ENCODE data around the gene POU3F4.

The POU3F4 gene

DNA sequence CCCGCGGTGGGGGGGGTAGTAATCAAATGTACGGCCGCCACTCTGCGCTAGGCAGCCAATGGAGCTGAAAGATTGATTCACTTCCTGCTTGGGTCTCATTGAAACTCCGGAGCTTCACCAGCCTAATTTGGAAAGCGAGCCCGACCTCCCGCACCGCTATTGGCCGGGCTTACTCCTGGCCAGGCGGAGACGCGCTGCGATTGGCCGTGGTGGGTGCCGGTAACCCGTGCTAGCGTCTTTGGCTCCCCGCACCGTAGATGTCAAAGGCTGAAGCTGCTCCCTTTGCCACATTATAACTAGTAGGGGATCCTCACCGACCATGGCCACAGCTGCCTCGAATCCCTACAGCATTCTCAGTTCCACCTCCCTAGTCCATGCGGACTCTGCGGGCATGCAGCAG lies at the start of gene POU3F4:
POU3F4 (plus strand) TSS at position 285 of the 400 bp plus-strand sequence; CDS start at position 320, 35 bp downstream.
- DNase-seq (ENCODE audit: low spot score): peak; percentile 53

DNA sequence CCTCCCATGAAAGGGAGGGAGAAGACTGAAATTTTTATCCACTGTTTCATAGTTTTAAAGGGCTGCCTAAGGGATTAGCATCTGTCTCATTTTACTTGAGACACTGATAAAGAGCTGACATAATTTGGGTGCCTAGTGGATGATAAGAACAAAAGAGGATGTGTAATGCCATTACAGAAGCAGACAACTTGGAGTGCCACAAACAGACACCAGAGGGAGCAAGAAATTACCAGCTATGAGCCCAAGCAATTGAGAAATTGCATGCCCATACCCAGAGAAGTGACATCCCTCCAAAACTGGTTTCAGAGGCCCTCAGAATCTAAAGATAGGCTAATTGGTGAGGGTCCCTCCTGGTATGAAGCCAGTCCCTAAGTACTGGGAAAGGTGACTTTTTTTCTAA lies 38.5 kb upstream of the POU3F4 start:
- DNase-seq (ENCODE audit: low spot score): peak; percentile 12

DNA sequence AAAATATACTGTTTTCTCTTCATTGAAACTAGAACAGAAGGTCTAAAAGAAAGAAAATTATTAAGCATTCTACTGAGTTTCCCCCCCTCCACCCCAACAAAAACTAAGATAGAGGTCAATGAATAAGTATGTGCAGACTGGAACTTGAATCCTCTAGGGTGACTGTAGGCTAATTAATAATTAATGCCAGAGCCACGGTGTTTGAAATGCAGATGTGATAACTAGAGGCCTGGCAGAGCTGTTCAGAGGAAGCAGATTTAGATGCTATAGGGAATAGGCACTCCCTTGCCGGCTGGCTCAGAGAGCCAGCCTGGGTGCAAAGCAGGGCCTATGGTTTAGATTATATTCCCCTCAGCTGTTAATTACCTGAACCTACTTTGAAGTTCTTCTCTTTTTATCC lies 12.2 kb upstream of the POU3F4 start:
- DNase-seq (ENCODE audit: low spot score): no peak

- no peak for DNase-seq (ENCODE audit: low spot score)
Measured at GRCh38 chrX:83501003-83501402, 7.1 kb upstream of the POU3F4 start.

DNA sequence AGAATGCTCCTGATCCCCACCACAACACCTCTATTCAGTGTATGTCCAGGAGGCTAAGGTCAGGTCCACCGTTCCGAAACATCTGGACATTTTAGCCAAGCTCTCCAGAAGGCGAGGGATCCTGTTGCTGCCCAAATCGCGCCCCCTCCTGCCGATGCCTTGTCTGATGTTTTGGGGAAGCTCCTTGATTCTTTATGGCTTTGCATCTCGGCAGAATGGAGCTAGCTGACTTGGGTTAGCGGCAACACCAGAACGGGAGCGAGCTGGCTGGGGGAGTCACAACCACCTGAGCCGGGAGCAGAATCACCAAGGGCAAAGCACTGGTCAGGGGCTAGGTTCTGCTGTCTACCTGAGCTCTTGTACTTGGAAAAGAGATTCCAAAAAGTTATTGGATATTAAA lies 6.6 kb upstream of the POU3F4 start:
- no peak for DNase-seq (ENCODE audit: low spot score)

GRCh38 chrX:83504721-83505479 lies 3.2 kb upstream of the POU3F4 start:
- DNase-seq (ENCODE audit: low spot score): no peak

DNA sequence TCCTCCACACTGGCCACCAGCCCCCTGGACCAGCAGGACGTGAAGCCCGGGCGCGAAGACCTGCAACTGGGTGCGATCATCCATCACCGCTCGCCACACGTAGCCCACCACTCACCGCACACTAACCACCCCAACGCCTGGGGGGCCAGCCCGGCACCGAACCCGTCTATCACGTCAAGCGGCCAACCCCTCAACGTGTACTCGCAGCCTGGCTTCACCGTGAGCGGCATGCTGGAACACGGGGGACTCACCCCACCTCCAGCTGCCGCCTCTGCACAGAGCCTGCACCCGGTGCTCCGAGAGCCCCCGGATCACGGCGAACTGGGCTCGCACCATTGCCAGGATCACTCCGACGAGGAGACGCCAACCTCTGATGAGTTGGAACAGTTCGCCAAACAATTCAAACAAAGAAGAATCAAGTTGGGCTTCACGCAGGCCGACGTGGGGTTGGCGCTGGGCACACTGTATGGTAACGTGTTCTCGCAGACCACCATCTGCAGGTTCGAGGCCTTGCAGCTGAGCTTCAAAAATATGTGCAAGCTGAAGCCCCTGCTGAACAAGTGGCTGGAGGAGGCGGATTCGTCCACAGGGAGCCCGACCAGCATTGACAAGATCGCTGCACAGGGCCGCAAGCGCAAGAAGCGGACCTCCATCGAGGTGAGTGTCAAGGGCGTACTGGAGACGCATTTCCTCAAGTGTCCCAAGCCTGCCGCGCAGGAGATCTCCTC lies 600 bp downstream of the POU3F4 start:
- DNase-seq (ENCODE audit: low spot score): no peak

DNA sequence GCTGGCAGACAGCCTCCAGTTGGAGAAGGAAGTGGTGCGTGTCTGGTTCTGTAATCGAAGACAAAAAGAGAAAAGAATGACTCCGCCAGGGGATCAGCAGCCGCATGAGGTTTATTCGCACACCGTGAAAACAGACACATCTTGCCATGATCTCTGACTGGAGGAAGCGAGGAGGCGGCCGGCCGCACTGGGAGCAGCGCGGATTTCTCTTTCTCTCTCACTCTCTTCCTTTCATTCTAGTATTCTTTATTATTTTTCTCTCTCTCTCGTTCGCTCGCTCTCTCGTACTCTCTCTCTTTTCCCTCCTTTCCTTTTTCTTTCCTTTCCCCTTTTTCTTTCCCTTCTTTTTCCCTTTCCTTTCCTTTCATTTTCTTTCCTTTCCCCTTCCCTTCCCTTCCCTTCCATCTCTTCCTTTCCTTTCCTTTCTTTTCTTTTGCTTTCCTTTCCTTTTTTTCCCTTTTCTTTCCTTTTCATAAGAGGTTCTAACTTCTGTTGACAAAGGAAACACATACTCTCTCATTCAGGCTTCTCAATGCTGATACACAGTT lies 1.2 kb downstream of the POU3F4 start:
- DNase-seq (ENCODE audit: low spot score): no peak

GRCh38 chrX:83510510-83511062 lies 2.5 kb downstream of the POU3F4 start:
- no peak for DNase-seq (ENCODE audit: low spot score)

- no peak for DNase-seq (ENCODE audit: low spot score)
Measured at GRCh38 chrX:83511208-83511607, 3.1 kb downstream of the POU3F4 start.

GRCh38 chrX:83512111-83512510 lies 4.0 kb downstream of the POU3F4 start:
- DNase-seq (ENCODE audit: low spot score): no peak

DNA sequence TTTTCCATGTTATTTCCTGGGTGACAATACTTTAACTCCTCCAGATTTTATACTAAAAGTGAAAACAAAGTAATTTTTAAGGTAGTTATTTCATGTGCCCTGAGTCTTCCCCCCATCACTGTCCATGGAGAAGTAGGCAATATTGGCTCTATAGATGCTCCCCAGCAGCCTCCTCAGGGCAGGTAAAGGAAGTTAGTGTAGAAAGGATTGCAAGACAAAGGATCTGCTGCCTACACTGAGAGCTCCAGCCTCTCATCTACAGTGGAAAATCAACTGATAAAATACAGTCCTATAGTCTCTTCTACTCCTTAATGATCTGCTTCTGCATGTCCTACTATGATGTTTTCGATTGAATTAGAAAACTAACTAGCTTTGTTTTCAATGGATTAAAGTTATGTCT lies 8.5 kb downstream of the POU3F4 start:
- no peak for DNase-seq (ENCODE audit: low spot score)

DNA sequence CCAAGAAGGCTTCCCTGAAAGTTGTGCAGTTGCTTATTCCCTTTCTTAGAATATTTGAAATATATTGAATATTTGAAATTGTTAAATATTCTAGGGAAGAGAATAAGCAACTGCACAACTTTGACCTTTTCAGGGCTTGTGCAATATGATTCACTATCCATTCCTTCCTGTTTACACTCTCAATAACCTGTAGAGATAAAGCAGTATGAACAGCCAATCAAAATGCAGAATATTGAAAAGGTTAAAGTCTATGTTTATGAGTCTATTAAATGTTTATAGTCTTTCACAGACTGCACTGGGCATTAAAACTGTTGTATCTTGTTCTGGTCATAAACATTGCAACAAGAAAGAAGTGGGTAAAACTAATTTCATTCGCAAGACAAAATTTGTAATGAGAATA lies 13.8 kb downstream of the POU3F4 start:
- DNase-seq (ENCODE audit: low spot score): no peak

GRCh38 chrX:83529950-83530349 lies 21.9 kb downstream of the POU3F4 start:
- DNase-seq (ENCODE audit: low spot score): no peak

- no peak for DNase-seq (ENCODE audit: low spot score)
Measured at GRCh38 chrX:83535417-83536196, 27.5 kb downstream of the POU3F4 start.

All from iPS-NIHi11 (cell line).